Erythroblast (primary cell): ENCODE measurements around the gene PRKCZ.

Experiments used
- GATA1 ChIP-seq: IDR thresholded peaks from 2 replicates; pipeline ENCODE4 v1.6.1; 2011; ENCODE audit warnings: low read depth, mild to moderate bottlenecking, control low read depth, low read length, moderate library complexity
- POLR2A ChIP-seq: IDR thresholded peaks from 2 replicates; pipeline ENCODE4 v1.6.1; 2011; ENCODE audit warnings: mild to moderate bottlenecking, low read length

DNA sequence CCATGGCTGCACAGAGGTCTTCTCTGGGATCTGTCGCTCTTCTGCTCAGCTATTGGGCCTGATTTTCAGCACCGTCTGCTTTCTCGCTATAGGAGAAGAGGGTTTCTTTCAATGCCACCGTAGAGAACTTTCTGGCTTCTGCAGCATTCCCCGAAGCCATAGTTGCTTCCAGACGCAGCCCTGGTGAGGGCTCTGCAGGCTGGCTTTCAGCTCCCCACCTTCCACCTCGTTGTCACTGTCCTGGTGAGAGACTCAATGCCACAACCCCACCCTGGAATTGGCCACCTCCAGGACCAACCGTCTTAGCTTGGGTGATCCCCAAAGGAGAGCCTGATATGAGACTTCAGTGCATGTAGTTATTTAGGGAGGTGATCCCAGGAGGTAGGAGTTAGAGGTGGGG is 12.0 kb upstream of the PRKCZ start:
- no peak for TF ChIP-seq POLR2A
- no peak for TF ChIP-seq GATA1
